Measurements from ENCODE around the gene TMEM258. TPM values are rescaled to one million over a fixed set of nuclear protein-coding genes. Genes with fewer than 3 reads are reported as not detected.

The TMEM258 gene
- total and polyA plus RNA-seq, 9 of the 15 experiments (the other 6 are each of a cell fraction or from before 2014, with no cell fraction given), result 97.2 to 856 (median 231) TPM

DNA sequence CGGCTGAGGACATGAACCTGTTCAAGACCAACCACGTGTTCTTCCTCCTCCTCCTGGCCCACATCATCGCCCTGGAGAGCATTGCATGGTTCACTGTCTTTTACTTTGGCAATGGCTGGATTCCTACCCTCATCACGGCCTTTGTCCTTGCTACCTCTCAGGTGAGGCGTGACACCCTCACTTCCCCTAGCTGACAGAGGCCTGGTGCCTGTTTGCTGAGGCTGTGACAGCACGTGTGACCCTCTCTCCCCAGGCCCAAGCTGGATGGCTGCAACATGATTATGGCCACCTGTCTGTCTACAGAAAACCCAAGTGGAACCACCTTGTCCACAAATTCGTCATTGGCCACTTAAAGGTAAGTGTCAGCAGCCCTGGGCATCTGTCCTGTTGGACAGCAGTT is 48.0 kb upstream of the TMEM258 start (continued):
- TF ChIP-seq, protein P1, sequence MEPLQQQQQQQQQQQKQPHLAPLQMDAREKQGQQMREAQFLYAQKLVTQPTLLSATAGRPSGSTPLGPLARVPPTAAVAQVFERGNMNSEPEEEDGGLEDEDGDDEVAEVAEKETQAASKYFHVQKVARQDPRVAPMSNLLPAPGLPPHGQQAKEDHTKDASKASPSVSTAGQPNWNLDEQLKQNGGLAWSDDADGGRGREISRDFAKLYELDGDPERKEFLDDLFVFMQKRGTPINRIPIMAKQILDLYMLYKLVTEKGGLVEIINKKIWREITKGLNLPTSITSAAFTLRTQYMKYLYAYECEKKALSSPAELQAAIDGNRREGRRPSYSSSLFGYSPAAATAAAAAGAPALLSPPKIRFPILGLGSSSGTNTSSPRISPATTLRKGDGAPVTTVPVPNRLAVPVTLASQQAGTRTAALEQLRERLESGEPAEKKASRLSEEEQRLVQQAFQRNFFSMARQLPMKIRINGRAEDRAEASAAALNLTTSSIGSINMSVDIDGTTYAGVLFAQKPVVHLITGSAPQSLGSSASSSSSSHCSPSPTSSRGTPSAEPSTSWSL (CRISPR knock-in tag; IDR thresholded peaks at IDR 0.05; ENCODE audit: borderline replicate concordance), result 0 out of 2 replicates have a peak, but pooled peaks have one; percentile 17

DNA sequence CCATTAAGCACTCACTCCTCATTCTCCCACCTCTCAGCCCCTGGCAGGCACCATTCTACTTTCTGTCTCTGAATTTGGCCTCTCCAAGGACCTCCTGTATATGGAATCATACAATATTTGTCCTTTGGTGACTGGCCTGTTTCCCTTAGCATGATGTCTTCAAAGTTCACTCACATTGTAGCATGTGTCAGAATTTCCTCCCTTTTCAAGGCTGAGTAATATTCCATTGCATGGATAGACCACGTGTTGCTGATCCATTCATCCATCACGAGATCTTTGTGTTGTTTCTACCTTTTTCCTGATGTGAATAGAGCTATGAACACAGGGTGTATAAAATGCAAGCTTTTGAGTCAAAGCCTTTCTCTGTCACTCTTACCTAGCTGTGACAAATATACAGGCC is 47.3 kb upstream of the TMEM258 start:
- H3K79me2 ChIP-seq (ENCODE audit: control insufficient read depth, insufficient read depth, low read length), result peaks cover 22% of the 10 kb centered on the region; the same call in 2 of the 3 replicates
- DNase-seq (ENCODE audit: extremely low read depth in 1 of 4, low spot score in 3 of 4) (no peak), ATAC-seq (no peak), FAIRE-seq (no peak)
- H3K9me1 ChIP-seq (ENCODE audit: control insufficient read depth, insufficient read depth, low read length), result peaks cover 5% of the 10 kb centered on the region
- 93% methylated on average over 2 of the region's 2 CpGs for WGBS (ENCODE audit: insufficient coverage, low coverage, missing lambda C conversion rate)
- H3K27ac ChIP-seq (ENCODE audit: extremely low read depth, low read depth, low read length), result peak overlapping the region; percentile 90; the same call in 2 of the 3 replicates
- in situ Hi-C loops (cut with MboI) (no loop called here), intact Hi-C loops (cut with micrococcal nuclease) (no loop called here)
- no peaks in the 10 kb centered on the region for H4K20me1 ChIP-seq (replicated peaks; ENCODE audit: control insufficient read depth, insufficient read depth, low read length)
- H3K27me3 ChIP-seq (ENCODE audit: control insufficient read depth in 2 of 2, insufficient read depth in 2 of 2, low read length in 2 of 2), result no peaks in the 10 kb centered on the region
- H2AFZ ChIP-seq (ENCODE audit: low read depth, low read length), result no peak overlapping the region
- peaks cover 18% of the 10 kb centered on the region for H3K36me3 ChIP-seq (ENCODE audit: control insufficient read depth, insufficient read depth, low read length)
- no peak overlapping the region for H3K4me2 ChIP-seq (ENCODE audit: insufficient read depth, low read length)
- CTCF ChIA-PET (ENCODE audit: low intra/inter-chr PET ratio), result no interaction called here
- BruUV-seq (replicated peaks), result no TSS peak
- H3K9me3 ChIP-seq (replicated peaks; ENCODE audit: control insufficient read depth, insufficient read depth, low read depth, low read length), result no peaks in the 10 kb centered on the region
- no peak overlapping the region for H3K4me3 ChIP-seq
- H3K4me1 ChIP-seq (replicated peaks in 1 of 2; ENCODE audit: control insufficient read depth in 2 of 2, insufficient read depth in 2 of 2, low read length in 2 of 2), result peaks cover 65 to 73% of the 10 kb centered on the region in 2 experiments
- no peak overlapping the region; a peak in 1 of 4 replicates for H3K9ac ChIP-seq (ENCODE audit: insufficient read depth in 1 of 2, low read depth in 2 of 2, low read length in 2 of 2)
- POLR2A ChIA-PET, result interaction anchor here (0.6 kb wide), 1 partner anchor 30 kb away, joined by 3 read pairs; no protein-coding TSS in a partner anchor
- TF ChIP-seq, protein P2, sequence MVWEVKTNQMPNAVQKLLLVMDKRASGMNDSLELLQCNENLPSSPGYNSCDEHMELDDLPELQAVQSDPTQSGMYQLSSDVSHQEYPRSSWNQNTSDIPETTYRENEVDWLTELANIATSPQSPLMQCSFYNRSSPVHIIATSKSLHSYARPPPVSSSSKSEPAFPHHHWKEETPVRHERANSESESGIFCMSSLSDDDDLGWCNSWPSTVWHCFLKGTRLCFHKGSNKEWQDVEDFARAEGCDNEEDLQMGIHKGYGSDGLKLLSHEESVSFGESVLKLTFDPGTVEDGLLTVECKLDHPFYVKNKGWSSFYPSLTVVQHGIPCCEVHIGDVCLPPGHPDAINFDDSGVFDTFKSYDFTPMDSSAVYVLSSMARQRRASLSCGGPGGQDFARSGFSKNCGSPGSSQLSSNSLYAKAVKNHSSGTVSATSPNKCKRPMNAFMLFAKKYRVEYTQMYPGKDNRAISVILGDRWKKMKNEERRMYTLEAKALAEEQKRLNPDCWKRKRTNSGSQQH (CRISPR knock-in tag; IDR thresholded peaks at IDR 0.05), result no peak
- TF ChIP-seq POLR3A (IDR thresholded peaks at IDR 0.05; ENCODE audit: borderline replicate concordance, extremely low read depth, insufficient read depth, insufficient read length) (no peak), SMAD3 (CRISPR knock-in tag; conservative IDR thresholded peaks at IDR 0.05) (no peak), ILK (tag; IDR thresholded peaks at IDR 0.05; ENCODE audit: borderline replicate concordance, low read depth) (no peak), HNRNPL (IDR thresholded peaks at IDR 0.05; ENCODE audit: low read depth, low read length) (no peak), MECOM (CRISPR knock-in tag; IDR thresholded peaks at IDR 0.05) (no peak), CSDE1 (IDR thresholded peaks at IDR 0.05) (0 out of 4 replicates have a peak, but pooled peaks of 1 of the 2 experiments have one; percentile 24), ZFX (CRISPR knock-in tag; IDR thresholded peaks at IDR 0.05) (no peak), CREBBP (IDR thresholded peaks at IDR 0.05; ENCODE audit: low read depth, low read length) (no peak), FOXA1 (IDR thresholded peaks at IDR 0.05; ENCODE audit: borderline replicate concordance) (no peak), BRD4 (IDR thresholded peaks at IDR 0.05) (no peak), NRF1 (conservative IDR thresholded peaks at IDR 0.05 in 1 of 2, IDR thresholded peaks at IDR 0.05 in 1 of 2) (no peak)
- TF ChIP-seq, protein P3, sequence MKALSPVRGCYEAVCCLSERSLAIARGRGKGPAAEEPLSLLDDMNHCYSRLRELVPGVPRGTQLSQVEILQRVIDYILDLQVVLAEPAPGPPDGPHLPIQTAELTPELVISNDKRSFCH (CRISPR knock-in tag; IDR thresholded peaks at IDR 0.05), result no peak
- TF ChIP-seq, protein P3 (tag; IDR thresholded peaks at IDR 0.05), result no peak
- TF ChIP-seq, protein P4, sequence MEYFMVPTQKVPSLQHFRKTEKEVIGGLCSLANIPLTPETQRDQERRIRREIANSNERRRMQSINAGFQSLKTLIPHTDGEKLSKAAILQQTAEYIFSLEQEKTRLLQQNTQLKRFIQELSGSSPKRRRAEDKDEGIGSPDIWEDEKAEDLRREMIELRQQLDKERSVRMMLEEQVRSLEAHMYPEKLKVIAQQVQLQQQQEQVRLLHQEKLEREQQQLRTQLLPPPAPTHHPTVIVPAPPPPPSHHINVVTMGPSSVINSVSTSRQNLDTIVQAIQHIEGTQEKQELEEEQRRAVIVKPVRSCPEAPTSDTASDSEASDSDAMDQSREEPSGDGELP (CRISPR knock-in tag; IDR thresholded peaks at IDR 0.05; ENCODE audit: borderline replicate concordance), result no peak
- TF ChIP-seq, protein P5, sequence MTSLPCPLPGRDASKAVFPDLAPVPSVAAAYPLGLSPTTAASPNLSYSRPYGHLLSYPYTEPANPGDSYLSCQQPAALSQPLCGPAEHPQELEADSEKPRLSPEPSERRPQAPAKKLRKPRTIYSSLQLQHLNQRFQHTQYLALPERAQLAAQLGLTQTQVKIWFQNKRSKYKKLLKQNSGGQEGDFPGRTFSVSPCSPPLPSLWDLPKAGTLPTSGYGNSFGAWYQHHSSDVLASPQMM (CRISPR knock-in tag; IDR thresholded peaks at IDR 0.05), result no peak

Data from K562 (cell line).